ENCODE measurements around the gene ANKRD60.

Gene ANKRD60

DNA sequence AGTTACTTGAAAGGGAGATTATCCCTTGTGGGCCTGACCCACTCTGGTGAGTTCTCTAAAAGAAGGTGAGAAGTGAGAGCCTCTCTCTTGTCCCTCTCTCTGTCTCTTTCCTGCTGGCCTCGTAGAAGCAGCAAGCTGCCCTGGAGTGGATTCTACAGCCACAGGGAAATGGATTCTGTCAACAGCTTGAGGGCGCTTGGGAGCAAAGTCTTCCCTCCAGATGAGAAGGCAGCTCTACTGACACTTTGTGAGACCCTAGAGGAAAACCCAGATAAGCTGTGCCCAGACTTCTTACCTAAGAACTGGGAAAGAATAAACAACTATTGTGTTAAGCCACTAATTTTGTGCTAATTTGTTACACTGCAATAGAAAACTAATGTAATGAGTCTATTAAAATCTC is 39.9 kb downstream of the ANKRD60 start:
- no peak for DNase-seq

DNA sequence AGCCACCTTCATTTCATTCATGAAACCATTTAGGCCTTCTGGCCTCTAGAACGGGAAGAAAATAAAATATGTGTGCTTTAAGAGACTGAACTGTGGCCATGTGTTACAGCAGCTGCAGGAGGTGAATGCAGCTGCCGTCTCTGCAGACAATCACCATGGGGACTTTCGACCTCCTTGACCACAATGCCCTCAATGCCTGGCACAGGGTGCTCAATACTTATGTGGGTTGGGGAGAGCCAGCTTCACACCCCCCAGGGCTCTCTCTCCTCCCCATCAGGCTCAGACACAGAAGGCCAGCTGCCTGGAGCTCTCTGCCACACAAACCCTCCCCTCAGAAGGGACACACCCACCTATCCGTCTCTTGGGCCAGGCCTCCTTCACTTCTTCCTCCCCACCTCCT is 43.5 kb downstream of the ANKRD60 start:
- no peak for DNase-seq

DNA sequence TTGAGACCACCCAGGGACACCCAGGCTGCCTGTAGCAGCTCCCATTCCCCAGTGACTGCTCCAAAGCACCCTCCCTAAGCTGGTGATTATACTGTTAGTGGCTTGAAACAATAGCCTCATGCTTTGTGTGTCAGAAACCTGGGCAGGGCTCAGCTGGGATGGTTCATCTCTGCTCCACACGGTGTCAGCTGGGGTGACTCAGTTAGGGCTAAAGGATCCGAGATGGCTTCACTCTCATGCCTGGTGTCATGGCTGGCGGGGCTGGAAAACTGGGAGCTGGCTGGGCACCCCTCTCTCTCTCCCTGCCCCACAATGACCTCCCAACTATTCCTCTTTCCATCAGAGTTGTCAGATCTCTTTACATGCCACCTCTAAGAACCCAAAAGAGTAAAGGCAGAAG is 44.4 kb downstream of the ANKRD60 start:
- DNase-seq: no peak

DNA sequence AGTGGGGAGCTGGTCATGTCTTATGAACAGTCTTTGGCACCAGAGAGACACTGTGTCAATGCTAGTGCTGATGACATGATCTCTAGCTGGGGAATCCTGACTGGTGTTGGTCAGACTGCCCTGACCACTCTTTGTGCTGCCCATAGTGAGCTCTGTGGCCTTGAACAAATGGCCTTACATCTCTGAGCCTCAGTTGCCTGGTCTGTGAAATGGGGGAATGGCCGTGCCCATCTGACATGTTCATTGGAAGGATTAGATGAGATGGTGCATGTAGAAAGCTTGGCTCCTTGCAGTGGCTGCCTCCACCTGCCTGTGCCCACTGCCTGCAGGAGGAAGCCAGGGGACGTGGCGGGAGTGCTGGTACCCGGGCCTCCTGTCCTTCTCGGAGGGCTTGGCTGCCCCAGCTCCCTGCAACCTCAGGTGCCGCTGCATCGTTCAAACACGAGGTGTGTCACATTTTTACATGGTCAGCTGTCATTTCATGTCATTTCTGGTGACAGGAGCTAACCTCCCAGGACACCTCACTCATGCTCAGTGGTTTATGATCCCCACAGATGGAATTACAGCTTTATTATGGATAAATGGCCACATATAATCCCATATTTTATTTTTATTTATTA is 45.8 kb downstream of the ANKRD60 start:
- no peak for DNase-seq

DNA sequence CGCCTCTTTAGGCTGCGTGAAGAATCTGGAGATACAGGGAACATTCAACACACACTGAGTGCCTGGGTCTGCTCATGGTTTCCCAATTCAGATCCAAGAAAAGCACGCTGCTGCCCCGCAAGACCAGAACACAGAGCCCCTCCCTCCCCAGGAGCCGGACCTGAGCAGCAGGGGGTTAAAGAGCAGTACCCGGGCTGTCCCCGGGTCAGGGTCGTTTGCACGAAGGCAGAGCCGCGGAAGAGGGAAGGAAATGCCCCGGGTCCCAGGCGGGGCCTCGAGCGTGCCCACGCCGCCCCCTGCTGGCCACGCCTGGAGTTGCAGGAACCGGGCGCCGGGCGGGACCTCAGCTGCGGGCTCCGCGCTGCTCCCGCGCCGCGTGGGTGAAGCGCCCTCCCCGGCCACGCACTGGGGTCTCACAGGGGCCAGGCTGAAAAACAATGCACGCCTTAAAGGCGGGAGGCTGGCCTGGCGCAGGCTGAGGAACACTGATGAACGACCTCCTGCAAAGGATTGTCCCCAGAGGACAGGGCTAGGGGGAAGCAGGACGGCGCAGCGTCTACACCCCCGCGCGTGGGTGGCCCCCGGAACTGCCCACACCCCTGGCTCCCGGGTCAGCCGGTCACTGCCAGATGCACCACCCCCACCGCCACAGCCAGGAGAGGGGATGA is 48.9 kb downstream of the ANKRD60 start:
- DNase-seq: no peak

GRCh38 chr20:58179083-58179431 is 49.4 kb downstream of the ANKRD60 start:
- DNase-seq: no peak

- no peak for DNase-seq
Measured at GRCh38 chr20:58177799-58178198, 50.7 kb downstream of the ANKRD60 start.

- DNase-seq: no peak
Measured at GRCh38 chr20:58175836-58176235, 52.6 kb downstream of the ANKRD60 start.

DNA sequence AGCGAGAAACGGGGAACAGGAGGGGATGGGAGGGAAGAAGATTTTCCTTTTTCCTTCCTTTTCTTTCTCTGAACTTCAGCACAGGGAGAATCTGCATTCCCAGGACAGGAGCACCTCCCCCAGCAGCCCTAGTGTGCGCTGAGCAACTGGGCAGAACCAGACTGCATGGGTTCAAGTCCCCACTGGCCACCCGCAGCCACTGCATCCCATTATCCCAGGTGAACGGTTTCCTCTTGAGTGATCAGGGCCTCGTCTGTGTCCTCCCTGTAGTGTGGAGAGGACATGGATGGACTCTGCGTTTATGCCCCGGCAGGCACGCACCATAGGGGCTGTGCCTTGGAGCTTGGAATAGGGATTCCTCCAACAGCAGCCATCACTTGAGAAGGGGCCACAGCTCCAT is 53.0 kb downstream of the ANKRD60 start:
- DNase-seq: no peak

GRCh38 chr20:58174708-58175280 is 53.7 kb downstream of the ANKRD60 start:
- no peak for DNase-seq

- no peak for DNase-seq
Measured at GRCh38 chr20:58173930-58174707, 54.3 kb downstream of the ANKRD60 start.

- no peak for DNase-seq
Measured at GRCh38 chr20:58173091-58173490, 55.4 kb downstream of the ANKRD60 start.

- no peak for DNase-seq
Measured at GRCh38 chr20:58171796-58172425, 56.5 kb downstream of the ANKRD60 start.

DNA sequence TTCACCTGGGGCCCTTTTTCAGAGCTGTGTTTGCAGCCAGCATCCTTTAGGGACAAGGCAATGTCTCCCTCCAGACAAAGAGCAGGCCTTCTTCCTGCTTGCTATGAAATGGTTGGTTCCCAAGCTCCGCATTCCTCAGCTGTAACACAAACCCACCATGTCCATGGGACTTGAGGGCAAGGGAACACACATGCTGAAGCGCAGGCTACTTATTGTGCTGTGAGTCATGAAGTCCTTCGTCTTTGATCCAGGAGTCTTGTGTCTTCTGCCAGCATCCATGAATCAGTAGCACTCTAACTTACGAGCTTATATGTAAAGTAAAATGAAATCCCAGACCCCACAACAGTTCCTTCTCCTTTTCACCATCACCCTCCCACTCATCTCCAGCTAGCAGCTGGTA is 59.0 kb downstream of the ANKRD60 start:
- DNase-seq: no peak

DNA sequence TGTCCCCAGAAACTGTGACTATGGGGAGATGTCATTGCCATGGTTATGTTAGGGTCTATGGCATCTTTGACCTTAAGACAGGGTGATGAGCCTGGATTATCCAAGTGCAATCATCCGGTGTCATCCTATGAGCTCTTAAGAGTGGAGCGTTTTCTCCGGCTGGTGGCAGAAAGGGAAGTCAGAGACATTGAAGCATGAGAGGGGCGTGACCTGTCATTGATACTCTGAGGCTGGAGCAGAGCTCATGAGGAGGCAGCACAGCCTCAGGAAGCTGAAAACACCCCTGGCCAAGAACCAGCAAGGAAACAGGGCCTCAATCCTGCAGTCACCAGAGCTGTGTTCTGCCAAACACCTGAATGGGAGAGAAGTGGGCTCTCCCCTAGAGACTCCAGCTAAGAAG is 59.6 kb downstream of the ANKRD60 start:
- no peak for DNase-seq

GRCh38 chr20:58167759-58168158 is 60.7 kb downstream of the ANKRD60 start:
- DNase-seq: no peak

All from NK-92 treated with Interleukin-12 subunit alpha and Interleukin-12 subunit beta, amount 100 ng/mL, for 24 hours (cell line).